ENCODE results near the gene PRELP. TPM values are rescaled to one million over a fixed set of nuclear protein-coding genes. Genes with fewer than 3 reads are reported as not detected.

The PRELP gene
- total RNA-seq, 1 experiment from 2014 or later = 0.07 TPM

DNA sequence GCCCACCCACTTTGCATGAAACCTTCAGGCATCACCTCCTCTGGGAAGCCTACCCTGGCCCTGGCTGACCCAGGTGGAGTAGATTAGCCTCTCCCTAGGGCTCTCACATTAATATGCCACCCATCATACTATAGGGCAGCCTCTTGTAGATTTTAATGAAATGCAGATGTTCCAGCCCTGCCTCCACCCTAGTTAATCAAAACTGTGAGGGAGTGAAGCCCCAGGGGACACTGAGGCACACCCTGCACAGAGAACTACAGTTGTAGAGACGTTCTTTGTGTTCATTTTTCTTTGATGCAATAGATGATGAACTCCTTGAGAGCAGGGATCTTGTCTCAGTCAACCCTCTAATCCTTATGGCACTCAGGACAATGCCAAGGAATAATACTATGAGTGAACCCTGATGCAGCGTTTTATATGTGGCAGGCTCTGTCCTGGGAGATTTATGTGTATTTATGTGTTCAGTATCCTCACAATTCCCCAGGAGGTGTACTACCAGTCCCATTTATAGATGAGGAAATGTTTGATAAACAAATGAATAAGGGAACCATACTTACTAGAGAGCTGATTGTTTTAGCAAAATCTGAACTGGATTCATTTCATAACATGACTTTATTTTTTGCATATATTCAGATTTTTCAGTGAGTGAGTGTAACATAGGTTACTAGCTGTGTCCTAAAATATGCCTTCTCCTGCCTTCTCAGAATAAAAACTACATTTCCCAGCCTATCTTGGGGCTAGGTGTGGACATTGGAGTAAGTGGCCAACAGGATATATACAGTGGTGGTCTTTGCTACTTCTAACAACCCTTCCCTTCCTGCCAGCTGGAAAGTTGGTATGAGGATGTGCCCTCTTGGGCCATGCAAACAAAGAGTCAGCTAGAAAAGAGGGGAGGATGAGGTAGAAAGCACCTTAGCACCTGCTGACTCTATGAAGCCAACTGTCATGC, 23.5 kb upstream of the PRELP start:
- Histone ChIP-seq H2BK15ac (ENCODE audit: low read depth, low read length) (no peak overlapping the region), H3K23ac (ENCODE audit: insufficient read length, low read depth, low read length) (no peak overlapping the region), H3K9ac (ENCODE audit: extremely low read depth, insufficient read length, low read length) (no peak overlapping the region), H3K79me2 (ENCODE audit: insufficient read depth, low read length) (no peaks in the 10 kb centered on the region), H4K5ac (ENCODE audit: insufficient read length, low read depth, low read length) (no peak overlapping the region), H4K20me1 (ENCODE audit: control insufficient read depth, insufficient read depth, insufficient read length) (no peaks in the 10 kb centered on the region), H3K4ac (ENCODE audit: low read depth, low read length) (no peak overlapping the region), H3K4me1 (ENCODE audit: insufficient read depth, low read length) (no peaks in the 10 kb centered on the region), H4K8ac (replicated peaks; ENCODE audit: insufficient read length, low read depth, low read length) (no peak overlapping the region), H2BK20ac (ENCODE audit: low read depth, low read length, poor library complexity, severe bottlenecking) (no peak overlapping the region), H2AFZ (ENCODE audit: low read length) (no peak overlapping the region), H3K14ac (ENCODE audit: insufficient read depth, low read length) (no peak overlapping the region), H3K9me3 (ENCODE audit: control insufficient read depth, low read depth, low read length) (no peaks in the 10 kb centered on the region), H3K27ac (ENCODE audit: insufficient read length, low read depth, low read length) (no peak overlapping the region), H3K23me2 (ENCODE audit: insufficient read length, low read depth, low read length, poor library complexity, severe bottlenecking) (no peaks in the 10 kb centered on the region), H4K91ac (ENCODE audit: insufficient read length, low read depth, low read length) (no peak overlapping the region), H3K56ac (ENCODE audit: insufficient read length, low read depth, low read length) (no peak overlapping the region), H2BK120ac (ENCODE audit: low read depth, low read length, poor library complexity, severe bottlenecking) (no peak overlapping the region), H3K4me2 (ENCODE audit: insufficient read depth, insufficient read length, low read length) (no peak overlapping the region), H3K79me1 (ENCODE audit: insufficient read depth, low read depth, low read length, poor library complexity, severe bottlenecking) (no peaks in the 10 kb centered on the region), H3K27me3 (ENCODE audit: insufficient read depth, low read length) (no peaks in the 10 kb centered on the region), H2BK5ac (ENCODE audit: insufficient read length, low read length) (no peak overlapping the region), H2BK12ac (ENCODE audit: insufficient read length, low read depth, low read length) (no peak overlapping the region), H2AK5ac (ENCODE audit: insufficient read length, low read length) (no peak overlapping the region), H3K18ac (ENCODE audit: insufficient read length, low read depth, low read length) (no peak overlapping the region), H3T11ph (ENCODE audit: low read length) (no peak overlapping the region)
- Mint-ChIP-seq H3K9me3 (no peaks in the 10 kb centered on the region), H3K27me3 (ENCODE audit: low read depth) (no peaks in the 10 kb centered on the region; the same call in 1 of the 2 replicates), H3K36me3 (ENCODE audit: insufficient read depth in 1 of 3, low read depth in 3 of 3) (no peaks in the 10 kb centered on the region), H3K27ac (no peak overlapping the region), H3K4me3 (no peak overlapping the region), H3K4me1 (peaks cover 19 to 28% of the 10 kb centered on the region in 2 experiments)
- TF ChIP-seq, protein P1, sequence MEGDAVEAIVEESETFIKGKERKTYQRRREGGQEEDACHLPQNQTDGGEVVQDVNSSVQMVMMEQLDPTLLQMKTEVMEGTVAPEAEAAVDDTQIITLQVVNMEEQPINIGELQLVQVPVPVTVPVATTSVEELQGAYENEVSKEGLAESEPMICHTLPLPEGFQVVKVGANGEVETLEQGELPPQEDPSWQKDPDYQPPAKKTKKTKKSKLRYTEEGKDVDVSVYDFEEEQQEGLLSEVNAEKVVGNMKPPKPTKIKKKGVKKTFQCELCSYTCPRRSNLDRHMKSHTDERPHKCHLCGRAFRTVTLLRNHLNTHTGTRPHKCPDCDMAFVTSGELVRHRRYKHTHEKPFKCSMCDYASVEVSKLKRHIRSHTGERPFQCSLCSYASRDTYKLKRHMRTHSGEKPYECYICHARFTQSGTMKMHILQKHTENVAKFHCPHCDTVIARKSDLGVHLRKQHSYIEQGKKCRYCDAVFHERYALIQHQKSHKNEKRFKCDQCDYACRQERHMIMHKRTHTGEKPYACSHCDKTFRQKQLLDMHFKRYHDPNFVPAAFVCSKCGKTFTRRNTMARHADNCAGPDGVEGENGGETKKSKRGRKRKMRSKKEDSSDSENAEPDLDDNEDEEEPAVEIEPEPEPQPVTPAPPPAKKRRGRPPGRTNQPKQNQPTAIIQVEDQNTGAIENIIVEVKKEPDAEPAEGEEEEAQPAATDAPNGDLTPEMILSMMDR (conservative IDR thresholded peaks at IDR 0.05) = no peak
- WGBS (ENCODE audit: extremely low coverage, insufficient read length, low lambda C conversion rate) = no CpG with 5 or more reads among the region's 2 CpGs
- DNase-seq = no peak

All from H9 (cell line).